ENCODE data around the gene C14orf119. TPM values are rescaled to one million over a fixed set of nuclear protein-coding genes. Genes with fewer than 3 reads are reported as not detected.

C14orf119 gene
- total RNA-seq, 1 experiment from 2014 or later: 39.6 TPM

- intact Hi-C loops (cut with micrococcal nuclease; ENCODE audit: unreplicated experiment): no loop called here
- H3K27me3 ChIP-seq (ENCODE audit: control insufficient read depth, insufficient read depth, low read length): no peaks in the 10 kb centered on the region
- H3K4me3 ChIP-seq (ENCODE audit: low read depth in 2 of 2, low read length in 2 of 2): no peak overlapping the region
- DNase-seq (ENCODE audit: low read depth, low spot score): no peak
- ChIA-PET POLR2A (no interaction called here), CTCF (no interaction called here)
- BruUV-seq (replicated peaks): no TSS peak
- no peaks in the 10 kb centered on the region for H3K36me3 ChIP-seq (ENCODE audit: control insufficient read depth, insufficient read depth, low read length)
- ATAC-seq: no peak
- H3K9me3 ChIP-seq (ENCODE audit: control insufficient read depth, insufficient read depth, low read depth, low read length): no peaks in the 10 kb centered on the region
- H3K27ac ChIP-seq (ENCODE audit: low read length): no peak overlapping the region
- TF ChIP-seq TCF7L2 (IDR thresholded peaks at IDR 0.05; ENCODE audit: low read depth, low read length): no peak
- no peak for TF ChIP-seq REST (IDR thresholded peaks at IDR 0.05; ENCODE audit: insufficient read depth in 1 of 2, low read depth in 2 of 2, low read length in 1 of 2)
- TF ChIP-seq SIN3A (IDR thresholded peaks at IDR 0.05; ENCODE audit: borderline replicate concordance, insufficient read depth, low read depth, low read length): no peak
- no peak for TF ChIP-seq POLR2AphosphoS5 (IDR thresholded peaks at IDR 0.05; ENCODE audit: low read depth, low read length)
- TF ChIP-seq CTCF (IDR thresholded peaks at IDR 0.05): no peak
- no peaks in the 10 kb centered on the region for H3K4me1 ChIP-seq (ENCODE audit: control insufficient read depth, insufficient read depth, low read length)
- in situ Hi-C loops (cut with HindIII; ENCODE audit: low pct_unique_long_range_greater_than_20kb, low sequenced_read_pairs): no loop called here
These were observed 46.3 kb upstream of the C14orf119 start for GRCh38 chr14:23049011-23049410.

GRCh38 chr14:23051141-23052057, 43.9 kb upstream of the C14orf119 start:
- ChIA-PET CTCF (interaction anchor here (1.0 to 2.2 kb wide), 3 partner anchors 9 to 65 kb away, joined by 3 to 21 read pairs (median 15); partner anchors contain the start of gene PSMB11), POLR2A (no interaction called here)
- H3K27ac ChIP-seq (ENCODE audit: low read length): no peak overlapping the region
- no peak overlapping the region for H3K4me3 ChIP-seq (ENCODE audit: low read depth in 2 of 2, low read length in 2 of 2)
- no TSS peak for BruUV-seq (replicated peaks)
- H3K9me3 ChIP-seq (ENCODE audit: control insufficient read depth, insufficient read depth, low read depth, low read length): no peaks in the 10 kb centered on the region
- ATAC-seq (no peak), DNase-seq (ENCODE audit: low read depth, low spot score) (no peak)
- H3K36me3 ChIP-seq (ENCODE audit: control insufficient read depth, insufficient read depth, low read length): no peaks in the 10 kb centered on the region
- in situ Hi-C loops (cut with HindIII; ENCODE audit: low pct_unique_long_range_greater_than_20kb, low sequenced_read_pairs): no loop called here
- H3K4me1 ChIP-seq (ENCODE audit: control insufficient read depth, insufficient read depth, low read length): no peaks in the 10 kb centered on the region; the same call in 1 of the 2 replicates
- intact Hi-C loops (cut with micrococcal nuclease; ENCODE audit: unreplicated experiment): no loop called here
- no peak for TF ChIP-seq SIN3A (IDR thresholded peaks at IDR 0.05; ENCODE audit: borderline replicate concordance, insufficient read depth, low read depth, low read length)
- no peak for TF ChIP-seq POLR2AphosphoS5 (IDR thresholded peaks at IDR 0.05; ENCODE audit: low read depth, low read length)
- no peak for TF ChIP-seq REST (IDR thresholded peaks at IDR 0.05; ENCODE audit: insufficient read depth in 1 of 2, low read depth in 2 of 2, low read length in 1 of 2)
- TF ChIP-seq TCF7L2 (IDR thresholded peaks at IDR 0.05; ENCODE audit: low read depth, low read length): no peak
- TF ChIP-seq CTCF (IDR thresholded peaks at IDR 0.05): no peak
- no peaks in the 10 kb centered on the region for H3K27me3 ChIP-seq (ENCODE audit: control insufficient read depth, insufficient read depth, low read length)

Measured in Panc1 (cell line).